ENCODE data around the gene ADAMTS16. TPM values are rescaled to one million over a fixed set of nuclear protein-coding genes. Genes with fewer than 3 reads are reported as not detected.

Gene ADAMTS16
- total and polyA plus RNA-seq, 9 of the 15 experiments (the other 6 are each of a cell fraction or from before 2014, with no cell fraction given): not detected

DNA sequence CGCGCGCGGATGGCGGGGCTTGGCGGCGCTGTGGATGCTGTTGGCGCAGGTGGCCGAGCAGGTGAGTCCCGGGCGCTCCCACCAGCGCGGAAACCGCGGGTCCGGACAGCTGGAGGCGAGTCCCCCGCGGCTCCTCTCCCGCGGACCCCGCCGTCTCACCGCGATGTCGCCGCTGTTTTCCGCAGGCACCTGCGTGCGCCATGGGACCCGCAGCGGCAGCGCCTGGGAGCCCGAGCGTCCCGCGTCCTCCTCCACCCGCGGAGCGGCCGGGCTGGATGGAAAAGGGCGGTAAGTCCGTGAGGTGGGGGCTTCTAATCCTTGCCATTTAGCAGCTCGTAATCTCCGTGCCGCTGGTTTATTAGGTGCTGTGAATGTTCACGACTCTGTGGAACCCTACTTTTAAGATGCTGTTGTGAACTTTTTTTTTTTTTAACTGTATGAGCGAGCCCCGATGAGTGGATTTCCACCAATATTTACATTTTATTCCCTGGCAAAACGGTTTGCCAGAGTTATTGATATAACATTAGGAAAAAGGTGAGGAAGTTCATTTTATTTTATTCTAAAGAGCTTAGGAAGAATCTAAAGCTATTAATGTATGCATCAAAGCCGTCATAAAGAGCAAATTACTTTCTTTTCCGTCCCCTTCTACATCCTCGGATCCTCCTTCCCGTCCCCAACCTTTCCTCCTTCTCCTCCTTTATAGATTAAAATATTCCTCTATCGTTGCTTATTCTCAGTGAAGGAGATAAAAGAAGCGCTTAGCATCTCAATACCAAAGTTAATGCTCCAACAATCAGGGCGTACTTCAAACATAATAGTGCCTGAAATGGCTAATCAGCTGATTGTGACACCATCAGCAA, 579 bp downstream of the ADAMTS16 start:
- no peaks in the 10 kb centered on the region for H3K9me1 ChIP-seq (ENCODE audit: control insufficient read depth, insufficient read depth, low read length)
- H3K4me2 ChIP-seq (ENCODE audit: insufficient read depth, low read length): no peak overlapping the region
- H3K4me3 ChIP-seq: no peak overlapping the region
- no peak overlapping the region for H3K27ac ChIP-seq (ENCODE audit: extremely low read depth, low read depth, low read length)
- H3K9ac ChIP-seq (ENCODE audit: insufficient read depth in 1 of 2, low read depth in 2 of 2, low read length in 2 of 2): no peak overlapping the region
- ATAC-seq (no peak), FAIRE-seq (no peak), DNase-seq (ENCODE audit: extremely low read depth in 1 of 4, low spot score in 3 of 4) (no peak)
- H3K36me3 ChIP-seq (ENCODE audit: control insufficient read depth, insufficient read depth, low read length): no peaks in the 10 kb centered on the region
- POLR2A ChIA-PET: interaction anchor here (0.8 kb wide), 1 partner anchor 24 kb away, joined by 3 read pairs; no protein-coding TSS in a partner anchor
- WGBS (ENCODE audit: insufficient coverage, low coverage, missing lambda C conversion rate): 13% methylated on average over 47 of the region's 57 CpGs
- peaks cover 0 to 6% of the 10 kb centered on the region in 2 experiments; a peak in 1 of 5 replicates for H3K4me1 ChIP-seq (replicated peaks in 1 of 2; ENCODE audit: control insufficient read depth in 2 of 2, insufficient read depth in 2 of 2, low read length in 2 of 2)
- BruUV-seq (replicated peaks): no TSS peak
- H4K20me1 ChIP-seq (replicated peaks; ENCODE audit: control insufficient read depth, insufficient read depth, low read length): no peaks in the 10 kb centered on the region
- no peaks in the 10 kb centered on the region for H3K79me2 ChIP-seq (ENCODE audit: control insufficient read depth, insufficient read depth, low read length)
- TF ChIP-seq SAP30 (IDR thresholded peaks at IDR 0.05; ENCODE audit: borderline replicate concordance, insufficient read depth, low read depth, low read length, poor library complexity, severe bottlenecking): no peak
- no peak for TF ChIP-seq SMAD1 (IDR thresholded peaks at IDR 0.05; ENCODE audit: low read depth, low read length, partially characterized antibody)
- intact Hi-C loops (cut with micrococcal nuclease): loop anchor here (1.0 to 5.0 kb wide), 3 partner anchors 254 to 279 kb away; no protein-coding TSS in a partner anchor
- CTCF ChIA-PET (ENCODE audit: low intra/inter-chr PET ratio): interaction anchor here (1.4 to 3.0 kb wide), 2 partner anchors 276 to 278 kb away, joined by 5 to 26 read pairs; no protein-coding TSS in a partner anchor
- no peaks in the 10 kb centered on the region for H3K9me3 ChIP-seq (replicated peaks; ENCODE audit: control insufficient read depth, insufficient read depth, low read depth, low read length)
- peaks cover 7 to 16% of the 10 kb centered on the region in 2 experiments; a peak in 4 of 5 replicates for H3K27me3 ChIP-seq (ENCODE audit: control insufficient read depth in 2 of 2, insufficient read depth in 2 of 2, low read length in 2 of 2)
- no peak overlapping the region for H2AFZ ChIP-seq (ENCODE audit: low read depth, low read length)
- in situ Hi-C loops (cut with MboI): no loop called here

DNA sequence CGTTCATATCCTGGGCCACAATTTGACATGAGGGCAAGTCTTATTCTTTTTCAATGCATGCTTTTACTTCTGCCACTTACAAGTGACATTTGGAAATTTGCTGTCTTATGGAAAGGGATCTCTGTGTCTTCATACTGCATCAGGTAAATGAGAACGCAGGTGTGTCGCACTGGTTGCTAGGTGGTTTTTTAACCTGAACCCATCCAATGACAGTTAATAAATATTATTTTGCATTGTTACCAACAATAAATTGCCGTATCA, 1.1 kb downstream of the ADAMTS16 start:
- H3K27me3 ChIP-seq (ENCODE audit: control insufficient read depth in 2 of 2, insufficient read depth in 2 of 2, low read length in 2 of 2): peaks cover 7 to 16% of the 10 kb centered on the region in 2 experiments; a peak in 4 of 5 replicates
- no peak overlapping the region for H3K4me2 ChIP-seq (ENCODE audit: insufficient read depth, low read length)
- H4K20me1 ChIP-seq (replicated peaks; ENCODE audit: control insufficient read depth, insufficient read depth, low read length): no peaks in the 10 kb centered on the region
- H3K4me3 ChIP-seq: no peak overlapping the region
- intact Hi-C loops (cut with micrococcal nuclease) (loop anchor here (1.0 to 5.0 kb wide), 3 partner anchors 253 to 278 kb away; no protein-coding TSS in a partner anchor), in situ Hi-C loops (cut with MboI) (no loop called here)
- ATAC-seq: no peak
- H3K79me2 ChIP-seq (ENCODE audit: control insufficient read depth, insufficient read depth, low read length): no peaks in the 10 kb centered on the region
- WGBS (ENCODE audit: insufficient coverage, low coverage, missing lambda C conversion rate): 2% methylated on average over 4 of the region's 4 CpGs
- no TSS peak for BruUV-seq (replicated peaks)
- TF ChIP-seq RBM14 (IDR thresholded peaks at IDR 0.05; ENCODE audit: borderline replicate concordance, insufficient read depth, low read depth, low read length) (no peak), ZNF589 (CRISPR knock-in tag; IDR thresholded peaks at IDR 0.05; ENCODE audit: low read depth) (no peak), COPS2 (conservative IDR thresholded peaks at IDR 0.05) (no peak), GABPA (tag; conservative IDR thresholded peaks at IDR 0.05; ENCODE audit: low read depth) (no peak), RBFOX2 (IDR thresholded peaks at IDR 0.05; ENCODE audit: low read depth, low read length) (no peak), ZNF316 (IDR thresholded peaks at IDR 0.05) (no peak), ZFP36 (IDR thresholded peaks at IDR 0.05; ENCODE audit: low read depth, low read length, partially characterized antibody) (no peak)
- H3K9ac ChIP-seq (ENCODE audit: insufficient read depth in 1 of 2, low read depth in 2 of 2, low read length in 2 of 2): no peak overlapping the region
- no peaks in the 10 kb centered on the region for H3K9me3 ChIP-seq (replicated peaks; ENCODE audit: control insufficient read depth, insufficient read depth, low read depth, low read length)
- no peaks in the 10 kb centered on the region for H3K9me1 ChIP-seq (ENCODE audit: control insufficient read depth, insufficient read depth, low read length)
- H2AFZ ChIP-seq (ENCODE audit: low read depth, low read length): no peak overlapping the region
- no peaks in the 10 kb centered on the region for H3K36me3 ChIP-seq (ENCODE audit: control insufficient read depth, insufficient read depth, low read length)
- ChIA-PET POLR2A (no interaction called here), CTCF (ENCODE audit: low intra/inter-chr PET ratio) (interaction anchor here (1.4 to 3.0 kb wide), 2 partner anchors 276 to 278 kb away, joined by 5 to 26 read pairs; no protein-coding TSS in a partner anchor)
- no peak for DNase-seq (ENCODE audit: extremely low read depth in 1 of 4, low spot score in 3 of 4)
- H3K27ac ChIP-seq (ENCODE audit: extremely low read depth, low read depth, low read length): no peak overlapping the region
- H3K4me1 ChIP-seq (replicated peaks in 1 of 2; ENCODE audit: control insufficient read depth in 2 of 2, insufficient read depth in 2 of 2, low read length in 2 of 2): peaks cover 0 to 6% of the 10 kb centered on the region in 2 experiments; a peak in 1 of 5 replicates
- FAIRE-seq: no peak
